ENCODE results near the gene LTA.

Gene LTA

GRCh38 chr6:31578184-31579118, 6.4 kb downstream of the LTA start:
- no peak for TF ChIP-seq CTCF (conservative IDR thresholded peaks at IDR 0.05; ENCODE audit: low read length)
- no peak overlapping the region for H3K4me3 ChIP-seq (ENCODE audit: low read length)
- DNase-seq (ENCODE audit: low read depth) = no peak

GRCh38 chr6:31579119-31579505, 7.0 kb downstream of the LTA start:
- no peak overlapping the region for H3K4me3 ChIP-seq (ENCODE audit: low read length)
- no peak for DNase-seq (ENCODE audit: low read depth)

GRCh38 chr6:31579546-31580437, 7.7 kb downstream of the LTA start:
- no peak for TF ChIP-seq CTCF (conservative IDR thresholded peaks at IDR 0.05; ENCODE audit: low read length)
- no peak overlapping the region for H3K4me3 ChIP-seq (ENCODE audit: low read length)
- DNase-seq (ENCODE audit: low read depth) = no peak

More at GRCh38 chr6:31579119-31579505, 7.0 kb downstream of the LTA start:
- no peak for TF ChIP-seq CTCF (conservative IDR thresholded peaks at IDR 0.05; ENCODE audit: low read length)

GRCh38 chr6:31580438-31580740, 8.3 kb downstream of the LTA start:
- DNase-seq (ENCODE audit: low read depth) = no peak
- H3K4me3 ChIP-seq (ENCODE audit: low read length) = peak overlapping the region; percentile 90
- TF ChIP-seq CTCF (conservative IDR thresholded peaks at IDR 0.05; ENCODE audit: low read length) = no peak

- peak; percentile 67 for TF ChIP-seq CTCF (conservative IDR thresholded peaks at IDR 0.05; ENCODE audit: low read length)
- H3K4me3 ChIP-seq (ENCODE audit: low read length) = peak overlapping the region; percentile 90
- peak; percentile 72 for DNase-seq (ENCODE audit: low read depth)
Observed at GRCh38 chr6:31580807-31581433, 8.8 kb downstream of the LTA start.

GRCh38 chr6:31581434-31582229, 9.5 kb downstream of the LTA start:
- H3K4me3 ChIP-seq (ENCODE audit: low read length) = peak overlapping the region; percentile 90
- DNase-seq (ENCODE audit: low read depth) = no peak
- 0 out of 2 replicates have a peak, but pooled peaks have one; percentile 4 for TF ChIP-seq CTCF (conservative IDR thresholded peaks at IDR 0.05; ENCODE audit: low read length)
